ENCODE data around the gene ADAMTS4.

DNA sequence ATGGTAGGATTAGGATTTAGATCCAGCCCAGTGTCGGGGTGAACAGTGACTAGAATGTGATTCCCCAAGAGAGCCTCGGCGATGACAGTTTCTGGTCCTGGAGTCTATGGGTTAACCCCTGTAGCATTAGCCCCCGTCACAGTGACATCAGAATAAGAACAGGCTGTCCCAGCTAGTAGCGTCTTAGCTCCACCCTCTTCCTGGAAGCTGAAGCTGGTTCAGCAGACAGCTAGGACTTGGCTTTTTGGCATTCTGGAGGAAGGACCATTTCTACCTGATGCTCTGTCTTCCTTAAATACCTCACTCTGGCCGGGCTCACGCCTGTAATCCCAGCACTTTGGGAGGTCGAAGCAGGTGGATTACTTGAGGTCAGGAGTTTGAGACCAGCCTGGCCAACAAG lies 8.3 kb upstream of the ADAMTS4 start:
- TF ChIP-seq EZH2 (IDR thresholded peaks at IDR 0.05; ENCODE audit: insufficient read depth, poor library complexity, severe bottlenecking) (no peak), EZH2phosphoT487 (IDR thresholded peaks at IDR 0.05; ENCODE audit: insufficient read depth, low read depth) (no peak)

Data from GM23248 (cell line).